Measurements from ENCODE around the gene SMIM38. TPM values are rescaled to one million over a fixed set of nuclear protein-coding genes. Genes with fewer than 3 reads are reported as not detected.

SMIM38 gene
- total RNA-seq, 2 experiments from 2014 or later, result 0.94 to 1.1 TPM

DNA sequence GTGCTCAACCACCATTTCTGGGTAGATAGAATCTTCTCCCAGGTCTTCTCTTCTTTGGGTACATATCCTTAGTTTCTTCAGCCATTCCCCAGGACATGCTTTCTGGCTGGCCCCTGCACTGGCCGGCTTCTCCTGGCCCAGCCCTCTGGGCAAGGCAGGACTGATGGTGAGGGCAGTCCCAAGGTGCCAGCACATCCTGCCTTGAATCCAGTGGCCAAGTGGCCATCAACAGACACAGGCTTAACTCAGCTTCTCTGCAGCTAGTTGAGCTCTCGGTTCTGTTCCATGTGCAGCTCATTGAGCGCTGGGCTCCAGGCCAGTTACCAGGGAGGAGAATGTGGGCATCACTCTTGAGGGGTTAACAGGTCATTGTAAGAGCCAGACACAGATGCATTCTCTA, 17.6 kb downstream of the SMIM38 start:
- POLR2A ChIA-PET, result no interaction called here

DNA sequence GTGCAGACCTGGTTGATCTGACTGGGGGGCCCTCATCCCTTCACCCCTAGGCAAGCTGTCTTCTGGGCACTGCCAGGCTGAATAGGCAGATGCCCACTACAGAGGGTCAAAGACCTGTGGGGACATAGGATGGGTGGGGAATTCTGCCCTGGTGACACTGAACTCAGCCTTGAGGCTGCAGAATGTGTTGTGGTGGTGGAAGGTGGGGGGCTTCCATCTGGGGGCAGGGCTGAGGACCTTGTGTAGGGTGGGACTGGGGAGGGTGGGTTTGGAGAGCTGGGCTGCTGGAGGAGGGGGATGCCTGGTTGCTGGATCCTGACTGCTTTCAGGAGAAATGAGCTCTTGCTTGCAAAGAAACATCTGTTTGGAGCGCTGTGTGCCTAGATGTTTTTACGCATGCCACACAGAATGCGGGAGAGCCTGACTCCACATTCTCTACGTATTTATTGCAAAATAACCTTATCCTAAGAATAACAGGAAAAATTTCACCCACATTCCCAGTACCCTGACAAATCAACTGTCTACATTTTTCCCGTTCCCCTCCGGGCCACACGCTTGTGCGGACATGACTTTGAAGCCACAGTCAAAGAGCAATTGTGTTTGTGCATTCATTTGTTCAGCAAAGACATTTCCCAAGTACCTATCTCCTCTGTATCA, 18.3 kb downstream of the SMIM38 start:
- ChIA-PET POLR2A (no interaction called here), CTCF (no interaction called here)

More for the DNA sequence above, 17.6 kb downstream of the SMIM38 start:
- CTCF ChIA-PET, result no interaction called here

DNA sequence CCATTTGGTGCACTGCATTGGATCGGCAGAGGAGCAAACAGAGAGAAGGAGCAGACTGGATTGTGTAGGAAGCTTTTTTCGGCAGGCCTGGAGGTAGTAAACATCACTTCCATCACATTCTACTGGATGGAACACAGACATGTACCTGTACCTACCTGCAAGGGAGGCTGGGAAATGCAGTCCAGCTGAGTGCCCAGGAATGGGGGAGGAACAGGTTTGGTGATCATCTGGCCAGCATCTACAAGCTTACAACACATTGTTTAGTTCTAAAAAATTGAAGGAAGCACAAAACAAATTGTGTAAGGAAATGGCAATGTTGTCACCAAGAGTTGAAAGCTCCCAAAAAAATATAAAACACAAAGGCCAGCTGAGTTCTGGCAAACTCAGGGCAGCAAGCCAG, 19.1 kb downstream of the SMIM38 start:
- POLR2A ChIA-PET, result no interaction called here
- CTCF ChIA-PET, result interaction anchor here (0.7 kb wide), 1 partner anchor 12 kb away, joined by 3 read pairs; no protein-coding TSS in a partner anchor

DNA sequence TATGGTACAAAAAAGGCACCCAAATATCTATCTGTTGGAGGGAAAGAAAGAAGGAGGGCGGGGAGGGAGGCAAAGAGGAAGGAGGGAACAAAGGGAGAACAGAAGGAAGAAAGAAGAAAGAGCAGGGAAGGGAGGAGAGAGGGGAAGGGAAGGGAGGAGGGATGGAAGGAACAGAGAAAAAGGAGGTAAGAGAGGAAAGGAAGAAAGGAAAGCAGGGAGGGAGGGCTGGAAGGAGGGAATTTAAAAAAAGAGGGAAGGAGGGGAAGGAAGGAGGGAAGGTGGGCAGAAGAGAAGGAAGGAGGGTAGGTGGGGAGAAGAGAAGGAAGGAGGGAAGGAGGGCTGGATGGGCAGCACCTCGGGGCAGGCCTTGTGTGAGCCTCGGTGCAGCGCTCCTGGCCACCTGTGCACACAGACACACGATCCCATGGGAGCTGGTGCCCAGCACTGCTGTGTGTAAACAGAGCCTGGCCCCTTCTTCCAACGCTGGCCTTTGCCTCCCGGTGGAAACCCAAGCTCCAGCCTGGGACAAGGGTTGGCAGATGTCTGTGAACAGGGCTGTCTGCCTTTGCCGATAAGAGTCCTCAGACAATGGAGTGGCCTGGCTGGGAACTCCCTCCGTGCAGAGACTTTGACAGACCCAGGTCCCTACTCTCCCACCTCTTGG, 23.2 kb downstream of the SMIM38 start:
- CTCF ChIA-PET, result no interaction called here
- POLR2A ChIA-PET, result no interaction called here

DNA sequence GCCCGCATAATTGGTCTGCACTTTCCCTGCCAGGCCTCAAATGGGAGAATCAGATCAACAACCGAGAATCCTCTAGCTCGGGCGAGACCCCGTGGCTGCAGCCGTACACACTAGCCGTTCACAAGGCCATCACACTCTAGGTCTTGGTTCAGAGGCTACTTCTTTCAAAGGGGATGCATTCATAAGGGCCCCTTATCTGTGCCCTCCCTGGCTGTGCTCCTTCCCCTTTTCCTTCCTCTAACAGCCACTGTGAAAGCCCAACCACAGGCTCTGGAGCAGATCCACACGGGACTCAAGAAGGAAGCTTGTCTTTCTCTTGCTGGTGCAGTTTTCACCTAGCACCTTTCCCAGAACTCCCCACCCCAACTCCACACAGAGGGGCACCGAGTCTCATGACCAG, 24.5 kb downstream of the SMIM38 start:
- POLR2A ChIA-PET, result no interaction called here
- CTCF ChIA-PET, result no interaction called here

DNA sequence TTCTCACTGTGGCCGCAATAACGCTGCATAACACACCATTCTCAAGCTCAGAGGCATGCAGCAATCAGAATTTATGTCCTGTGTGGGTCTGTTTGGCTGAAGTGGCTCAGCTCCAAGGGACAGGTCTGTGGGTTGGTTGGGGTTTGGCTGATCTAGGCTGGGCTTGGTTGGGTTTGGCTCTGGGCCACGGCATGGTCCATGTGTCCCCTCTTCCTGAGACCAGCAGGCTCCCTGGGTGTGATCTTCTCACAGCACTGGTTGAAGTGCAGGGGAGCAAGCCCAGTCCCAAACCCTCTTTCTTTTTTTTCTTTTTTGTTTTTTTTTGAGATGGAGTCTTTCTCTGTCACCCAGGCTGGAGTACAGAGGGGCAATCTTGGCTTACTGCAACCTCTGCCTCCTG, 25.0 kb downstream of the SMIM38 start:
- CTCF ChIA-PET, result no interaction called here
- POLR2A ChIA-PET, result no interaction called here

DNA sequence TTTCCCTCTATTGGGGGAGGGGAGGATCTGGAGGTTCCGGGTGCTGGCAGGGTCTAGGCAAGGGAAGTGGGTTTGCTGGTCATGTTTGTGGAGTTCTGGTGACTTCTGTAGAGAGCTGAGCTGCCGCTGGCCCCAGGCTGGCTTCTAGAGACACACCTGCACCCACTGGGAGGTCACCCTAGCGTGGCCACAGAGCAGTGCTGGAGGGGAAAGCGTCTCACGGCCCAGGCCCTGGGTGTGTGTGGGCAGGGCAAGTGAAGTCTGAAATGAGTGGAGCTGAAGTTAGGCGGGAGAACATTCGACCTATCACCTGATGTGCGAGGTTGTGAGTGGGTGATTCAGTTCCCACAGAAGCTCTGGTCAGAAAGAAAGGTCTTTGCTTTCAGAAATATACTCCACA, 27.9 kb downstream of the SMIM38 start:
- POLR2A ChIA-PET, result no interaction called here
- CTCF ChIA-PET, result no interaction called here

DNA sequence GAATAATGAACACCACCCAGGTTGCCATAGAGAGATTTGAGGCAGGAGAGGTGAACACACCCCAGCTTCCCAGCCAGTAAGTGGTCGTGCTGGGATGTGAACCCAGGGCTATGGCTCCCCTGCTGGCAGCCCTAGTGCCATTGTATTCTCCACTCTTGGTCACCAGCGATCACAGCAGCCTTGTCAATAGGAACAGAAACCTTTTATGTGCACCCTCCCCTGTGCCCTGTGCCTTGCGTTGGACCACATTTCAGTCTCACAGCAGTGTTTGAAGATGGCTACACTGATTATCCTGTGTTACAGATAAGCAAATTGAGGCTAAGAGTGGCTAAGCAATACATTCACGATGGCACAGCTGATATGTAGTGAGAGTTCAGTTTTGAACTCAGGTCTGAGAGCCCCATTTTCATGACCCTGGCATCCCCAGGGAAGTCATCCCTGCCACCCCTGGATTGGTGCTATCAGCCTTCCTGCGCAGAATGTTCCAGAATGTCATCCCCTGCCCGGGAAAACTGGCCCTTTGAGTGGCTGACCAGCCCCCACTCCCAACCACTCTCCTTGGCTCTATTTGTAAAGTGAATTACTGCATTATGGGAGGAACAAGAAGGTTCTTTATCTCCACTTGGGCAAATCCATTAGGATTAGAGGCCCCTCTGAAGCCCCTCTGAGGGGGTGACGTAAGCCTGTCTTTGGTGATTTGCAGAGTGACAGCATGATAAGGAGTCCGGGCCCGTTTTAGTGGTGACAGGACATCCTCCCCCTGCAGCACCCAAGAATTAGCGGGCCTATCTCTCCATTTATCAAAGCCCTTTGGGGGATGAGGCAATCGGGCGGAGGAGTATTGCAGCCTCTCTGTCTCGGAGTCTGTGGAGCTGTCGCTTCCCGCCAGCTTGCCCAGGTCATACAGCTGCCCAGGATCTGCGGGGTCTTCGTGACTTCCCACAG, 30.9 kb downstream of the SMIM38 start:
- ChIA-PET POLR2A (no interaction called here), CTCF (interaction anchor here (0.5 kb wide), 1 partner anchor 151 kb away, joined by 4 read pairs; no protein-coding TSS in a partner anchor)

DNA sequence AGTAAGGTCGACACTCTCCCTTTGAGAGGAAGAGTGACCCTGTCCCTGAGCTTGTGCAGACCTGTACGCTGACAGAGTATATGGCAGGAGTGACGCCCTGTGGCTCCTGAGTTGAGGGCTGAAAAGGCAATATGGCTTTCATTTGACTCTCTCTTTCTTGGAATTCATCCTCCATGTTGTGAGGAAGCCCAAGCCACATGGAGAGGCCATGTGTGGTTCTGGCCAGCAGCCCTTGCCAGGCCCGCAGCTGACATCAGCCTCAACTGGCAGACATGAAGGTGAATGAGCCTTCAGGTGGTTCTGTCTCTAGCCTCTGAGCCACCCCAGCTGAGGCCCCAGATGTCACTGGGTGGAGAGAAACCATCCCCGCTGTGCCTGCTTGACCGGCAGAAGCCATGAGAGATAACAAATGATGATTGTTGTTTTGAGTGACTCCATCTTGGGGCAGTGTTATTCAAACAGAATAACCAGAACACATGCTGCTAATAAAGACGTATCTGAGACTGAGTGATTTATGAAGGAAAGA, 31.9 kb downstream of the SMIM38 start:
- ChIA-PET POLR2A (no interaction called here), CTCF (no interaction called here)

DNA sequence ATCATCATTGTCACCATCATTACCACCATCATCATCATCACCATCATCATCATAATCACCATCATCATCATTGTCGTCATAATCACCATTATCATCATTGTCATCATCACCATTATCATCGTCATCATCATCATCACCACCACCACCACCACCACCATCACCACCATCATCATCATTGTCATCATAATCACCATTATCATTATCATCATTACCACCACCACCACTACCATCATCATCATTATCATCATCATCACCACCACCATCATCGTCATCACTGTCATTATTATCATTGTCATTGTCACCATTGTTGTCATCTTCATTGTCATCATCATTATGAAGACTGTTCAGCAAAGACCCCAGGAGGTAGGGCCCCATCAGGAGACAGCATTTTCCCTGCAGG, 33.3 kb downstream of the SMIM38 start:
- CTCF ChIA-PET, result no interaction called here
- POLR2A ChIA-PET, result no interaction called here

DNA sequence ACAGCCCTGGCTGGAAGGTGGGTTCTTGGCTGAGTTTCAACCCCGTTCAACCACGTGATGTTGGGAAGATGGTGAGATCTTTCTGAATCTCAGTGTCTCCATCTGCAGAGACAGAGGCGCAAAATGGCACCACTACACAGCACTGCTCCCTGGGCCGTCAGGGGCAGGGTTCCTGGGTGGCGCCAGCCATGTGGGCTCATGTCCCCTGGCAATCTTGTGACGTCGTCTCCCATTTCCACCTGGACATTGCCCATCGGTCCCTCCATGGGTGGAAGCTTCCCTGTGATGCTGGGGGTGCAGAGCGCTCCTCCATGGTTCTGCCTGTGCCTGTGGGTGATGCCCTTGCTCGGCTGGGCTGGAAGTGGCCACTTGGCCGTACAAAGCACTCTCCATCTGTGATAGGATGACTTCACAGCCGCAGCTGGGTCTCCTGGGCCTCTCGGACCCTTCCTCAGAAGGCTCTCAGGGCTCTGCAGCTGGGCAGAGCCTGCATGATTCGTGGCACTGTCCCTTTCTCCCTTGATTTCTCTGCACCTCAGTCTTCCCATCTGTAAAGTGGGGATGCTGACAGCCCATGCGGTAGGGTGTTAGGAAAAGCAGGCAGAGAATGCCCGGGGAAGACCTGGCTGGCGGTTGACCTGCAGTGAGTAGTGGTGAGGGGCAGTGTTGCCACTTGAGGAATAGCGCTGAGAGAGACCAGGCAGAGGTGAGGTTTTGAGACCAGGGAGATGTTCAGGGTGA, 35.2 kb downstream of the SMIM38 start:
- ChIA-PET CTCF (no interaction called here), POLR2A (no interaction called here)

DNA sequence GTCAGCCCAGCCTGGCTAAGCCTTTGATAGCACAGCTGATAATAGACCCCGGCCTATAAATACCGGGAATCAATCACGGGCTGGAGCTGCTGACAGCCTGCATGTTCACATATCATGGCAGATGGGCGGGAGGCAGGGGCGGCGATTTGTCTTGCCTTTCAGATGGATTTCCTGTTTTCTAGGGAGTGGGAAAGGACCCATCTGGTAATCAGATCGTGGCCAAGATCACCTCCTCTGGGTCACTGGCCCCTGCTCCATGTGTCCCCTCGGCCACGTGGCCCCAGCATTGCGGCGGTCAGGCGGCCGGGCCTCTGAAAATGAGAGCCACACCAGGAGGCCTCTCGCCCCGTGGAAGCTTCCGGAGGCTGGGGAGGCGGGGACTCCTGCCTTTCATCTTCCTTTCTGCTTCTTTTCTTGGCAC, 36.6 kb downstream of the SMIM38 start:
- POLR2A ChIA-PET, result no interaction called here
- CTCF ChIA-PET, result no interaction called here

DNA sequence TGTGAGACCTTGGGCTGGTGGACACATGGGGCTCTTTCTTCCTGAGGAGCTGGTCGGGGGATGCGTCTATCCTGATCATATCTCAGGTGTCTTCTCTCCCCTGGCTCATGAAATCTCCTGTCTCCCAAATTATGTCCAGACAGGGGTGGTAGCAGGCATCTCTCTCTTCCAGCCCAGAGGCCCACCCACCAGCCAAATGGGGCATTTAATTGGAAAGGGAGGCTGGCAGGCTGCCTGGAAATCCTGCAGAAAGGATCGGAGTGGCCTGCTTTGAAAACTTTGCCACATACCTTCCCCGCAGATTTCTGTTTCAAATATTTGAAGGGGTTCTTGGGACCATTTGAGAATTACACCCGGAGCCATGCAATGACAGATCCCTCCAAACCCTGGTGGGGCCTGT, 37.4 kb downstream of the SMIM38 start:
- CTCF ChIA-PET, result no interaction called here
- POLR2A ChIA-PET, result no interaction called here

DNA sequence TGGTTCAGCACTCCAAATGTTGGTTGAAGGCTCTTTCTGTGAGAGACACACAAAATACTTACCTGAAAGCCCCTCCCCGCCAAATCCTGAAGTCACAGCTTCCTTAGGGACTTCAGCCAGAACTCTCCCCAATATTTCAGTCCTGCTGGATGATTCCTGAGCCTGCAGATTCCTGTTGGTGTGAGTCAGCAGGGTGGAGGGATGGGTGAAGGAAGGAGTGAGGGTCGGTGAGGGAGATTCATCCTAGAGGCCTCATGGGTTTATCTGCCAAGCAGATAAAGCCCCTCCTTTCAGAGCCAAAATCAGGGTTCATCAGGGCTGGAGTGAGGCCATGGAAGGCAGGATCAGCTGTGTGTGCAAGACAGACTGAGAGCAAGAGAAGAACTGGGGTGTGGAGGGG, 37.9 kb downstream of the SMIM38 start:
- CTCF ChIA-PET, result no interaction called here
- POLR2A ChIA-PET, result no interaction called here

DNA sequence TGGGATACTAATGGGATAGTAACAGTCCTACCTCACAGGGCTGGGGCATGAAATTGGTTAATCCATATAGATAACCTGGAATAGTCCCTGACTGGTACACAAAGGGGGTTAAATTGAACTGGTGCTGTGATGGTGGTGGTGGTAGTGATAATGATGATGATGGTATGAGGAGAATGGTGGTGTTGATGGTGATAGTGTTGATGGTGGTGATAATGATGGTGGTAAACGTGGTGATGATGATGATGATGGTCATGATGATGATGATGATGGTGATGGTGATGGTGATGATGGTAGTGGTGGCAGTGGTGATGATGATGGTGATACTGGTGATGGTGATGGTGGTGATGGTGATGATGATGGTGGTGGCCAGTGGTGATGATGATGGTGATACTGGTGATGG, 38.7 kb downstream of the SMIM38 start:
- ChIA-PET POLR2A (no interaction called here), CTCF (no interaction called here)

DNA sequence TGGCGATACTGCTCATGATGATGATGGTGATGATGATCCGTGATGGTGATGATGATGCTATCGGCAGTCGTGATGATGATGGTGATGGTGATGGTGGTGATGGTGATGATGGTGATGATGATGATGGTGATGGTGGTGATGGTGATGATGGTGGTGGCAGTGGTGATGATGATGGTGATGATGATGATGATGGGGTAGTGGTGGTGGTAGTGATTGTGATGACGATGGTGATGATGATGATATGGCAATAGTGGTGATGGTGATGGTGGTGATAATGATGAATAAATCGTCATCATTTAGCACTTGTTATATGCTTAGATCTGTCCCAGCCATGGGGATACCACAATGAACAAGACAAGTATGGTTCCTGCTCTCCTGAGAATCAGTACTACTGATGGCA, 39.2 kb downstream of the SMIM38 start:
- ChIA-PET POLR2A (no interaction called here), CTCF (no interaction called here)

DNA sequence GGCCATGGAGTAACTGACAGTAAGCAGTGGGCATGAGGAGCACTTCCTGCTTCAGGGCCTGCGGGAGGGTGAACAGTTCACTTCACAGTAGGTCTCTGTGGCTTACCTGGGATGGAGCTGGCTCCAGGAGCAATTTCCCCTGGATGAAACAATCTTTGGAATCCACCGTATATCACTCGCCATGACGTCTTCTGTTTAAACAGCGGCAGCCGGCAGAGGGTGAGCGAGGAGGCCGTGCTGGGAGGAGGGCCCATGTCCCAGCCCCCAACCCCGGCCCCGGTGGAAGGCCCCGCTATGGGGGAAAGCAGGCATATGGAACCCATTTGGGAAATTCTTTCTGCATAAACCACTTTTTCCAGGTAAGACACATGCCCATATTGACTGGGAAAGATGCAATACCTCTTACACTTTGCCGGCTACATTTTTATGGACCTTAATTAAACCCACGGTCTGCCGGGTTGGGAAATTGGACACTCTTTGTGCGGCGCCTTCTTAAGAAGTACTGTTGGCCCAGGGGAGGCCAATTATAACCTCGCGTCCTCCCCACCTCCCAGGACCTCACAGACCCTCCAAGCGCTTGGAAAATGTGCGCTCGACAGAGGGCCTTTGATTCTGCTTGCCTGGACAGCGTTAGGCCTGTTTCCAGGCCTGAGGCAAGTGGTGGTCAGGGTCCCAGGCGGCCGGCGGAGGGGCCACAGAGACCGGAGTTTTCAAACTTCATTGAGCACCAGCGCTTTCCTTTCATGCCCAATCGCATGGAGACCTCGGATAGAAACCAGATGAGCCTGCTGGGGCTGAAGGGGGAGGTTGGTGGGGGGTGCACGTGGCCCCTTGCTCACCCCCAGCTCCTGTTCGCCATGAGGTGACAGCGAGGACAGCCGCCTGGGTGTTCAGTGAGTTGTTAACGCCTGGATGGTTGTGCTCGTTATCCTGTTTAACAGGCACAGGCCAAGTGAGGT, 40.4 kb downstream of the SMIM38 start:
- ChIA-PET CTCF (no interaction called here), POLR2A (no interaction called here)

DNA sequence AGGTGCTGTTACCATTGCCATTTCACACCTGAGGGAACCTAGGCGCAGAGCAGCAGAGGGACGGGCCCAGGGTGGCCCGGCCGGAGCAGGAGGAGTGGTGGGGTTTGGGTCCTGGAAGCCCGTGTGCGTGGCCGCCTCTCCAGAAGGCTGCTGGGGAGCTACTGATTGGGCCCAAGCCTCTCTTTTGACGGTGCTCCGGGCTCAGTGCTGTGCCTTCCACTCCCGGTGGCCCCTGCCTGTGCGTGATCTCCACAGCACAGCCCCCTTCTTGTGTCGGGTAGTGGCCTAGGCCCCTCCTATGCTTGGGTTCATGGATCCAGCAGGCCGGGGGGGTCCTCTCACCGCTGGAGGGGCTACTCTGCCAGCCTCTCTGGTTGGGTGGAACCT, 41.0 kb downstream of the SMIM38 start:
- ChIA-PET POLR2A (no interaction called here), CTCF (no interaction called here)

DNA sequence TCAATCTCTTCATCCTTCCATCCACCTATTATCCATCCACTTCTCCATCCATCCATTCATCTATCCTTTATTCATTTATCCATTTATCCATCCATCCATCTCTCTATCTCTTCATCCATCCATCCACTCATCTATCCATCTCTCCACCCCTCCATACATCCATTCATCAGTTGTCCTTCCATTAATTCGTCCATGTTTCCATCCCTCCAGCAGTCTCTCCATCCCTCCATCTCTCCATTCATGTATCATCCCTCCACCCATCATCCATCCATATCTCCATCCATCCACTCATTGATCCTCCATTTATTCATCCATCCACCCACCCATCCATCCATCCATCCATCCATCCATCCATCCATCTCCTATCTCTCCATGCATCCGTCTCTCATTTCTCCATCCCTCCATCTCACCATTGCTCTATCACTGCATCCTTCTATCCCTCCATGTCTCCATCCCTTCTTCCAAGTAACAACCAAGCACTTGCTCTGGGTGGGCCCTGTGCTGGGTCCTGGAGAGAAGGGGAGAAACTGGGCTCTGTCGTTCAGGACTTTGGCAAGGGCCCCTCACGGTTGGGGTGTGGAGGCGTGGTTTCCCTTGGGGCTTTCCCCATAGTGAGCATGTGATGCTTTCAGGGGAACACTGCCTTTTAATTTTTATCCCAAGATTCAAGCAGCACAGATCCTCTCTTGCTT, 43.3 kb downstream of the SMIM38 start:
- ChIA-PET POLR2A (no interaction called here), CTCF (no interaction called here)
